ENCODE results near the gene KCNG2. TPM values are rescaled to one million over a fixed set of nuclear protein-coding genes. Genes with fewer than 3 reads are reported as not detected.

Gene KCNG2
- total and polyA plus RNA-seq, 7 experiments from 2014 or later, result not detected

- peaks cover 0 to 2% (median 1%) of the 10 kb centered on the region in 3 experiments for H3K9me3 ChIP-seq (ENCODE audit: control insufficient read depth in 2 of 3, low read length in 3 of 3)
- Mint-ChIP-seq H3K4me3 (no peak overlapping the region), H3K36me3 (peaks cover 8 to 63% (median 34%) of the 10 kb centered on the region in 5 donors), H3K9me3 (peaks cover 2 to 11% (median 4%) of the 10 kb centered on the region in 11 donors), H3K4me1 (peaks cover 0 to 15% (median 7%) of the 10 kb centered on the region in 7 donors), H3K27me3 (no peaks in the 10 kb centered on the region), H3K27ac (no peak overlapping the region)
- H3K4me1 ChIP-seq (ENCODE audit: control insufficient read depth in 2 of 2, insufficient read depth in 2 of 2, low read length in 2 of 2), result no peaks in the 10 kb centered on the region
- H3K36me3 ChIP-seq (ENCODE audit: control insufficient read depth in 2 of 3, insufficient read depth in 3 of 3, low read length in 3 of 3), result peaks cover 0 to 38% (median 0%) of the 10 kb centered on the region in 3 experiments
- CTCF ChIA-PET, result no interaction called here
- no peak overlapping the region for H3K27ac ChIP-seq (ENCODE audit: low read depth, low read length)
- H3K4me3 ChIP-seq (ENCODE audit: low read length), result no peak overlapping the region
- intact Hi-C loops (cut with micrococcal nuclease), result no loop called here
- ATAC-seq (peak; percentile 16), DNase-seq (peak in 1 of 9 donors; percentile 8)
- H3K27me3 ChIP-seq (ENCODE audit: control insufficient read depth in 2 of 2, insufficient read depth in 2 of 2, low read length in 2 of 2), result no peaks in the 10 kb centered on the region
- POLR2A ChIA-PET, result no interaction called here
These were observed 126.3 kb downstream of the KCNG2 start for GRCh38 chr18:79923896-79924585.

GRCh38 chr18:79924814-79925731 lies 127.3 kb downstream of the KCNG2 start:
- H3K4me3 Mint-ChIP-seq, result no peak overlapping the region
- intact Hi-C loops (cut with micrococcal nuclease), result no loop called here
- POLR2A ChIA-PET, result no interaction called here

GRCh38 chr18:79926306-79926705 lies 128.6 kb downstream of the KCNG2 start:
- peaks cover 5 to 33% (median 20%) of the 10 kb centered on the region in 11 donors for H3K9me3 Mint-ChIP-seq
- H3K27me3 Mint-ChIP-seq, result no peaks in the 10 kb centered on the region
- peak overlapping the region in 1 of 9 donors; percentile 2 for H3K27ac Mint-ChIP-seq
- H3K27me3 ChIP-seq (ENCODE audit: control insufficient read depth in 2 of 2, insufficient read depth in 2 of 2, low read length in 2 of 2), result no peaks in the 10 kb centered on the region
- H3K4me3 Mint-ChIP-seq, result no peak overlapping the region
- H3K9me3 ChIP-seq (ENCODE audit: control insufficient read depth in 2 of 3, low read length in 3 of 3), result peaks cover 3 to 16% (median 13%) of the 10 kb centered on the region in 3 experiments
- H3K4me1 ChIP-seq (ENCODE audit: control insufficient read depth in 2 of 2, insufficient read depth in 2 of 2, low read length in 2 of 2), result no peaks in the 10 kb centered on the region
- H3K4me3 ChIP-seq (ENCODE audit: low read length), result no peak overlapping the region
- H3K4me1 Mint-ChIP-seq, result peaks cover 0 to 17% (median 8%) of the 10 kb centered on the region in 7 donors
- H3K36me3 Mint-ChIP-seq, result peaks cover 22 to 84% (median 50%) of the 10 kb centered on the region in 5 donors
- intact Hi-C loops (cut with micrococcal nuclease), result no loop called here
- peaks cover 0 to 45% (median 0%) of the 10 kb centered on the region in 3 experiments for H3K36me3 ChIP-seq (ENCODE audit: control insufficient read depth in 2 of 3, insufficient read depth in 3 of 3, low read length in 3 of 3)
- ChIA-PET CTCF (no interaction called here), POLR2A (no interaction called here)
- ATAC-seq (no peak), DNase-seq (peak in 1 of 9 donors; percentile 8)
- no peak overlapping the region for H3K27ac ChIP-seq (ENCODE audit: low read depth, low read length)

More at GRCh38 chr18:79924814-79925731, 127.3 kb downstream of the KCNG2 start:
- H3K27me3 ChIP-seq (ENCODE audit: control insufficient read depth in 2 of 2, insufficient read depth in 2 of 2, low read length in 2 of 2), result no peaks in the 10 kb centered on the region
- peaks cover 0 to 45% (median 0%) of the 10 kb centered on the region in 3 experiments for H3K36me3 ChIP-seq (ENCODE audit: control insufficient read depth in 2 of 3, insufficient read depth in 3 of 3, low read length in 3 of 3)
- peaks cover 19 to 73% (median 43%) of the 10 kb centered on the region in 5 donors for H3K36me3 Mint-ChIP-seq
- H3K9me3 Mint-ChIP-seq, result peaks cover 5 to 20% (median 14%) of the 10 kb centered on the region in 11 donors
- H3K27ac ChIP-seq (ENCODE audit: low read depth, low read length), result no peak overlapping the region
- ATAC-seq, result peak; percentile 10
- H3K27me3 Mint-ChIP-seq, result no peaks in the 10 kb centered on the region
- peak overlapping the region in 1 of 9 donors; percentile 64 for H3K27ac Mint-ChIP-seq
- CTCF ChIA-PET, result no interaction called here
- peaks cover 0 to 17% (median 8%) of the 10 kb centered on the region in 7 donors for H3K4me1 Mint-ChIP-seq
- no peaks in the 10 kb centered on the region for H3K4me1 ChIP-seq (ENCODE audit: control insufficient read depth in 2 of 2, insufficient read depth in 2 of 2, low read length in 2 of 2)
- H3K9me3 ChIP-seq (ENCODE audit: control insufficient read depth in 2 of 3, low read length in 3 of 3), result peaks cover 3 to 12% (median 11%) of the 10 kb centered on the region in 3 experiments
- DNase-seq, result peak in 1 of 9 donors; percentile 14
- no peak overlapping the region for H3K4me3 ChIP-seq (ENCODE audit: low read length)

- Mint-ChIP-seq H3K4me1 (peaks cover 0 to 17% (median 8%) of the 10 kb centered on the region in 7 donors), H3K4me3 (no peak overlapping the region), H3K36me3 (peaks cover 25 to 85% (median 55%) of the 10 kb centered on the region in 5 donors), H3K9me3 (peaks cover 5 to 39% (median 23%) of the 10 kb centered on the region in 11 donors), H3K27me3 (no peaks in the 10 kb centered on the region), H3K27ac (peak overlapping the region in 2 of 9 donors; percentile 30 to 43)
- DNase-seq (peak in 1 of 9 donors; percentile 13), ATAC-seq (no peak)
- intact Hi-C loops (cut with micrococcal nuclease), result no loop called here
- H3K36me3 ChIP-seq (ENCODE audit: control insufficient read depth in 2 of 3, insufficient read depth in 3 of 3, low read length in 3 of 3), result peaks cover 0 to 45% (median 0%) of the 10 kb centered on the region in 3 experiments
- ChIA-PET CTCF (no interaction called here), POLR2A (no interaction called here)
- peaks cover 3 to 21% (median 13%) of the 10 kb centered on the region in 3 experiments for H3K9me3 ChIP-seq (ENCODE audit: control insufficient read depth in 2 of 3, low read length in 3 of 3)
- no peak overlapping the region for H3K27ac ChIP-seq (ENCODE audit: low read depth, low read length)
- no peaks in the 10 kb centered on the region for H3K4me1 ChIP-seq (ENCODE audit: control insufficient read depth in 2 of 2, insufficient read depth in 2 of 2, low read length in 2 of 2)
- no peak overlapping the region for H3K4me3 ChIP-seq (ENCODE audit: low read length)
- no peaks in the 10 kb centered on the region for H3K27me3 ChIP-seq (ENCODE audit: control insufficient read depth in 2 of 2, insufficient read depth in 2 of 2, low read length in 2 of 2)
These were observed 129.2 kb downstream of the KCNG2 start for GRCh38 chr18:79926715-79927606.

GRCh38 chr18:79927607-79928562 lies 130.1 kb downstream of the KCNG2 start:
- Mint-ChIP-seq H3K4me1 (peaks cover 0 to 17% (median 6%) of the 10 kb centered on the region in 7 donors), H3K27ac (peak overlapping the region in 1 of 9 donors; percentile 19), H3K36me3 (peaks cover 30 to 90% (median 60%) of the 10 kb centered on the region in 5 donors), H3K4me3 (no peak overlapping the region), H3K27me3 (no peaks in the 10 kb centered on the region), H3K9me3 (peaks cover 7 to 48% (median 31%) of the 10 kb centered on the region in 11 donors)
- H3K27ac ChIP-seq (ENCODE audit: low read depth, low read length), result no peak overlapping the region
- ATAC-seq, result no peak
- CTCF ChIA-PET, result no interaction called here
- H3K36me3 ChIP-seq (ENCODE audit: control insufficient read depth in 2 of 3, insufficient read depth in 3 of 3, low read length in 3 of 3), result peaks cover 0 to 45% (median 0%) of the 10 kb centered on the region in 3 experiments
- POLR2A ChIA-PET, result no interaction called here
- no peaks in the 10 kb centered on the region for H3K27me3 ChIP-seq (ENCODE audit: control insufficient read depth in 2 of 2, insufficient read depth in 2 of 2, low read length in 2 of 2)
- intact Hi-C loops (cut with micrococcal nuclease), result no loop called here
- H3K4me1 ChIP-seq (ENCODE audit: control insufficient read depth in 2 of 2, insufficient read depth in 2 of 2, low read length in 2 of 2), result no peaks in the 10 kb centered on the region
- peak in 1 of 9 donors; percentile 9 for DNase-seq
- H3K4me3 ChIP-seq (ENCODE audit: low read length), result no peak overlapping the region
- peaks cover 3 to 30% (median 13%) of the 10 kb centered on the region in 3 experiments for H3K9me3 ChIP-seq (ENCODE audit: control insufficient read depth in 2 of 3, low read length in 3 of 3)
